Measurements from ENCODE around the gene SCN5A. TPM values are rescaled to one million over a fixed set of nuclear protein-coding genes. Genes with fewer than 3 reads are reported as not detected.

Gene SCN5A
- total and polyA plus RNA-seq, 2 of the 4 experiments (the other 2 are of a cell fraction): 1.9 to 2.0 TPM

DNA sequence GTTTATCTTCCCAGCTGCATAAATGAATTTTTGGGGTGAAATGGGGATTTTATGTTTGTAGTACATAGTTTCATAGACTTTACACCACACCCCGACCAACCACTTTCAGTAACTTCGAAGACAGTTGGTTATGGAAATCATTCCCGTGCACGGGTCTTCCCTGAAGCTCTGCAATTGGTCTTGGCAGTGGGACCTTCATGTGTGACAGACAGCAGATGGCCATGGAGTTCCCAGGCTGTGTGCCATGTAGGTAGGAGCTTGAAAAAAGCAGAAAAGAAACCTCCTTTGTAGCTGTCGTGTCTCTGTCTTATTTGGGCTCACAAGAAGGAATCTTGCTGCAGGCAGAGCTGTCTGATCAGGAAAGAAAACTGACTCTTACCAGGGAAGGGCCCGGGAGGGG is 127.5 kb downstream of the SCN5A start:
- 100% methylated on average over 1 of the region's 6 CpGs; no CpG with 5 or more reads in 1 of the 2 experiments for WGBS, 2 experiments (ENCODE audit: extremely low coverage in 2 of 2, insufficient read length in 1 of 2)
- Histone ChIP-seq H4K8ac (ENCODE audit: low read depth in 2 of 2, low read length in 2 of 2) (no peak overlapping the region), H3K4me3 (ENCODE audit: insufficient read depth, low read depth, low read length) (no peak overlapping the region), H2AK9ac (replicated peaks; ENCODE audit: low read depth, low read length, poor library complexity) (no peak overlapping the region), H3K18ac (ENCODE audit: low read depth, low read length) (no peak overlapping the region), H3K27me3 (ENCODE audit: control insufficient read depth, insufficient read depth, low read length) (no peaks in the 10 kb centered on the region), H4K91ac (ENCODE audit: insufficient read depth, low read depth, low read length) (no peak overlapping the region), H2BK5ac (ENCODE audit: low read depth, low read length, poor library complexity, severe bottlenecking) (no peak overlapping the region), H3K4me1 (ENCODE audit: control insufficient read depth, insufficient read depth, low read length) (peaks cover 5% of the 10 kb centered on the region), H3K56ac (ENCODE audit: extremely low read depth, insufficient read depth, low read length) (no peak overlapping the region), H3K36me3 (ENCODE audit: control insufficient read depth, insufficient read depth, low read length) (peaks cover 5% of the 10 kb centered on the region; the same call in 1 of the 2 replicates), H2AFZ (replicated peaks; ENCODE audit: low read length, poor library complexity) (no peak overlapping the region), H3K14ac (replicated peaks; ENCODE audit: low read depth, low read length) (no peak overlapping the region), H3K9me3 (ENCODE audit: control insufficient read depth, insufficient read depth, low read length) (no peaks in the 10 kb centered on the region), H4K5ac (ENCODE audit: low read depth, low read length) (no peak overlapping the region), H3K27ac (ENCODE audit: insufficient read depth, low read length) (no peak overlapping the region), H2AK5ac (ENCODE audit: low read depth, low read length) (no peak overlapping the region), H3K4me2 (ENCODE audit: low read depth, low read length) (no peak overlapping the region), H3K9ac (ENCODE audit: low read depth, low read length) (no peak overlapping the region), H2BK20ac (ENCODE audit: low read depth, low read length) (no peak overlapping the region), H2BK15ac (ENCODE audit: low read depth, low read length) (no peak overlapping the region), H4K20me1 (ENCODE audit: insufficient read depth, low read length) (no peaks in the 10 kb centered on the region), H3K79me1 (ENCODE audit: low read depth in 1 of 2, low read length in 2 of 2) (peaks cover 3% of the 10 kb centered on the region in 2 experiments; a peak in 2 of 4 replicates), H3K9me1 (ENCODE audit: insufficient read depth, low read length) (no peaks in the 10 kb centered on the region; the same call in 1 of the 2 replicates), H2BK120ac (ENCODE audit: low read depth, low read length) (no peak overlapping the region), H3K4ac (ENCODE audit: low read depth, low read length) (no peak overlapping the region), H3K23ac (ENCODE audit: low read depth, low read length) (no peak overlapping the region)
- intact Hi-C loops (cut with micrococcal nuclease): loop anchor here (10.0 kb wide), 1 partner anchor 213 kb away; no protein-coding TSS in a partner anchor
- no peak for DNase-seq
- POLR2A ChIA-PET (ENCODE audit: unreplicated experiment): no interaction called here
- CTCF ChIA-PET: interaction anchor here (0.7 to 5.1 kb wide), 19 partner anchors 8 to 948 kb away, joined by 3 to 32 read pairs (median 5); partner anchors contain the start of gene EXOG
- TF ChIP-seq MAFK (IDR thresholded peaks at IDR 0.05; ENCODE audit: low read depth, low read length): no peak
- TF ChIP-seq, protein P1, sequence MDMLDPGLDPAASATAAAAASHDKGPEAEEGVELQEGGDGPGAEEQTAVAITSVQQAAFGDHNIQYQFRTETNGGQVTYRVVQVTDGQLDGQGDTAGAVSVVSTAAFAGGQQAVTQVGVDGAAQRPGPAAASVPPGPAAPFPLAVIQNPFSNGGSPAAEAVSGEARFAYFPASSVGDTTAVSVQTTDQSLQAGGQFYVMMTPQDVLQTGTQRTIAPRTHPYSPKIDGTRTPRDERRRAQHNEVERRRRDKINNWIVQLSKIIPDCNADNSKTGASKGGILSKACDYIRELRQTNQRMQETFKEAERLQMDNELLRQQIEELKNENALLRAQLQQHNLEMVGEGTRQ (IDR thresholded peaks at IDR 0.05; ENCODE audit: low read depth, low read length): no peak
- TF ChIP-seq NFE2L2 (IDR thresholded peaks at IDR 0.05; ENCODE audit: low read depth, low read length): no peak
- no peak for TF ChIP-seq MAZ (IDR thresholded peaks at IDR 0.05; ENCODE audit: borderline replicate concordance, low read depth, low read length)
- no peak for TF ChIP-seq FOS (IDR thresholded peaks at IDR 0.05; ENCODE audit: low read depth, low read length)
- no peak for TF ChIP-seq BHLHE40 (IDR thresholded peaks at IDR 0.05; ENCODE audit: low read depth, low read length)
- TF ChIP-seq, protein P2, sequence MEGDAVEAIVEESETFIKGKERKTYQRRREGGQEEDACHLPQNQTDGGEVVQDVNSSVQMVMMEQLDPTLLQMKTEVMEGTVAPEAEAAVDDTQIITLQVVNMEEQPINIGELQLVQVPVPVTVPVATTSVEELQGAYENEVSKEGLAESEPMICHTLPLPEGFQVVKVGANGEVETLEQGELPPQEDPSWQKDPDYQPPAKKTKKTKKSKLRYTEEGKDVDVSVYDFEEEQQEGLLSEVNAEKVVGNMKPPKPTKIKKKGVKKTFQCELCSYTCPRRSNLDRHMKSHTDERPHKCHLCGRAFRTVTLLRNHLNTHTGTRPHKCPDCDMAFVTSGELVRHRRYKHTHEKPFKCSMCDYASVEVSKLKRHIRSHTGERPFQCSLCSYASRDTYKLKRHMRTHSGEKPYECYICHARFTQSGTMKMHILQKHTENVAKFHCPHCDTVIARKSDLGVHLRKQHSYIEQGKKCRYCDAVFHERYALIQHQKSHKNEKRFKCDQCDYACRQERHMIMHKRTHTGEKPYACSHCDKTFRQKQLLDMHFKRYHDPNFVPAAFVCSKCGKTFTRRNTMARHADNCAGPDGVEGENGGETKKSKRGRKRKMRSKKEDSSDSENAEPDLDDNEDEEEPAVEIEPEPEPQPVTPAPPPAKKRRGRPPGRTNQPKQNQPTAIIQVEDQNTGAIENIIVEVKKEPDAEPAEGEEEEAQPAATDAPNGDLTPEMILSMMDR (conservative IDR thresholded peaks at IDR 0.05; ENCODE audit: low read depth, low read length): no peak
- no peak for TF ChIP-seq SMC3 (IDR thresholded peaks at IDR 0.05; ENCODE audit: low read depth, low read length)
- no peak for TF ChIP-seq CEBPB (IDR thresholded peaks at IDR 0.05; ENCODE audit: low read depth, low read length)
- no peak for TF ChIP-seq RCOR1 (IDR thresholded peaks at IDR 0.05; ENCODE audit: insufficient replicate concordance, low read length)
- in situ Hi-C loops (cut with MboI; ENCODE audit: low sequenced_read_pairs): loop anchor here (5.0 to 10.0 kb wide), 2 partner anchors 320 to 473 kb away; no protein-coding TSS in a partner anchor
- dilution Hi-C loops (cut with HindIII; ENCODE audit: low sequenced_read_pairs, unreplicated experiment): no loop called here
- BruUV-seq (replicated peaks): no TSS peak
- ATAC-seq (ENCODE audit: low read depth): no peak

All from IMR-90 (cell line).